ENCODE measurements around the gene COL23A1.

Gene COL23A1

DNA sequence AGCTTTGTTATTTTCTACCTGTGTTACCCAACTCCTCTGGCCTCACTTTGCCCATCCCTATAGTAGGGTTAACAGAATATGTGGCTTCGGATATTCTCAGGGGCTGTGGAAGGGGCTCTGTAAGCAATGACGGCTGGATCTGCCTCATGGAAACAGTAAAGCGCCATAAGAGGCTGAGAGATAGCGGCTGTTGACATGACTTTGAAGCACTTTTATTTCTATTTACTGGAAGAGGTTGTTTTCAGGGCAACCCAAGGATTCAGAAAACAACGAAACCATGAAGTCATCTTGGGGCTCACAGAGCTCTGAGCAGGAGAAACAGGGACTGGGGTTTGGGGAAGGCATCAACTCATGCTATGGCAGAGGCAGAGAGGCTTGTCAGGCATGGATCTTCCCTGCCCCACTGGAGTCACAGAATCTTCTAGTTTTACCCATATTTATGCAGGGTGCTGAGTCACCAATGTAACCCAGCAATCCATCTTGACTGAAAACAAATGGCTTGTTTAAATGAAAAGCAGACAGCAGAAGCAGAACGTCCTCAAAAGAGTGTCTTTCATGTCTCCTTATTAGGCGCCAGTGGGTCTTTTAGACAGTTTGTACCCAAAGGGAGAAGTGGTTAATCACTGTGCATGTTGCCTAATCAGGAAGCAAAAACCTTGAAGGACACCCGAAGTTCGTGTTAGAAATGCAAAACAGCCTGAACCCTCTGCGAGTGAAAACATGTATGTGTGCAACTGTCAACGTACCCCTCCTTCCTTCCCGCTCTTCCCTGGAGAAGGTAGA lies 113.0 kb downstream of the COL23A1 start:
- Histone ChIP-seq H3K27ac (no peak overlapping the region), H3K4me3 (no peak overlapping the region)
- TF ChIP-seq CTCF (IDR thresholded peaks at IDR 0.05), result no peak
- no peak for DNase-seq (ENCODE audit: low spot score)

DNA sequence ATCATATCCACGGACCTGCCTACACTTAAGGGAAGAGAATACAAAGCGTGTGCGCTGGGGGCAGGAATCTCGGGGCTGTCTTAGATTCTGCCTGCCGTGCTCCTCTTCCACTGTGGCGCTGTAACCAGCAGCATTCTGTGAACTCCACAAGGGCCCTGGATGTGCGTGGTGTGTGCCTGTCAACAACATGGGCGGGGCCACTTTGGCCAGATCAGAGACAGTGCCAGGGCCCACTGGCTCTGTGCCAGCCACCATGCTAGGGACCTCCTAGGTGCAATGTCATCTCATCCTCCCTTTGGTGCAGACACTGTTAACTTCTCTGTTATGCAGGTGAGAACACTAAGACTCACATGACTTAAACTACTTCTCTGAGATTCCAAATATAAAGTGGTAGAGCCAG lies 113.7 kb downstream of the COL23A1 start:
- no peak for DNase-seq (ENCODE audit: low spot score)
- no peak for TF ChIP-seq CTCF (IDR thresholded peaks at IDR 0.05)
- no peak overlapping the region for H3K4me3 ChIP-seq
- H3K27ac ChIP-seq, result no peak overlapping the region

- no peak overlapping the region for H3K27ac ChIP-seq
- no peak overlapping the region for H3K4me3 ChIP-seq
- TF ChIP-seq CTCF (IDR thresholded peaks at IDR 0.05), result no peak
- DNase-seq (ENCODE audit: low spot score), result no peak
Observed at GRCh38 chr5:178475422-178475821, 114.8 kb downstream of the COL23A1 start.

GRCh38 chr5:178474562-178475184 lies 115.5 kb downstream of the COL23A1 start:
- DNase-seq (ENCODE audit: low spot score), result no peak
- Histone ChIP-seq H3K4me3 (no peak overlapping the region), H3K27ac (no peak overlapping the region)
- TF ChIP-seq CTCF (IDR thresholded peaks at IDR 0.05), result no peak

DNA sequence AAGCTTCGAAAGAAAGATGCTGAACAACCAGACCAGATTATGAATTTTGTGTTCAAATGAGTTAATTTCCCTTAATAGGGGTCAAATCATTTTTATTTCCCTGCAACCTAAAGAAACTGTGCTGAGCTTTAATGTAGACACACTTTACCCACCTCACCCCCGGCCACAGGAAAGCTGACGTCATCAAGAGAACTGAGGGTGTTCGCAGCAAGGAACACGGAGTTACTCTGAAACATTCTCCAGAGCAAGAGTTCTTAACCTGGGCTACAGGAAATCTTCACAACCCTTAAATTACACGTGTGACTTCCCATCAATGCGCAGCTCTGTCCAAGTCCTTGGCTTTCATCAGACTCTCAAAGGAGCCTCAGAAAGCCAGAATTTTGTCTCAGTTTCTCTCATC lies 116.3 kb downstream of the COL23A1 start:
- no peak for DNase-seq (ENCODE audit: low spot score)

GRCh38 chr5:178472138-178472537 lies 118.1 kb downstream of the COL23A1 start:
- Histone ChIP-seq H3K27ac (no peak overlapping the region), H3K4me3 (no peak overlapping the region)
- DNase-seq (ENCODE audit: low spot score), result no peak
- TF ChIP-seq CTCF (IDR thresholded peaks at IDR 0.05), result no peak

More for the DNA sequence above, 116.3 kb downstream of the COL23A1 start:
- H3K4me3 ChIP-seq, result no peak overlapping the region
- H3K27ac ChIP-seq, result no peak overlapping the region
- TF ChIP-seq CTCF (IDR thresholded peaks at IDR 0.05), result no peak

- no peak for TF ChIP-seq CTCF (IDR thresholded peaks at IDR 0.05)
- Histone ChIP-seq H3K4me3 (no peak overlapping the region), H3K27ac (no peak overlapping the region)
- no peak for DNase-seq (ENCODE audit: low spot score)
Observed at GRCh38 chr5:178471711-178472110, 118.5 kb downstream of the COL23A1 start.
